Glutamatergic neuron (in vitro differentiated cells): ENCODE results near the gene SPEM3. TPM values are rescaled to one million over a fixed set of nuclear protein-coding genes. Genes with fewer than 3 reads are reported as not detected.

ENCODE experiments used
- DNase-seq: peaks from one replicate; pipeline ENCODE4 v3.0.0; 2022
- H3K27ac Mint-ChIP-seq: one replicate; pipeline ENCODE4 v1.8.0; 2020; ENCODE audit warnings: mild to moderate bottlenecking, mixed read lengths, inconsistent platforms; ENCODE audit not compliant: unreplicated experiment
- H3K27me3 Mint-ChIP-seq: one replicate; pipeline ENCODE4 v1.8.0; 2020; ENCODE audit warnings: mild to moderate bottlenecking, moderate library complexity, mixed read lengths, inconsistent platforms; ENCODE audit not compliant: unreplicated experiment
- H3K36me3 Mint-ChIP-seq: one replicate; pipeline ENCODE4 v1.8.0; 2020; ENCODE audit warnings: mild to moderate bottlenecking, mixed read lengths, inconsistent platforms; ENCODE audit not compliant: unreplicated experiment
- H3K4me1 Mint-ChIP-seq: one replicate; pipeline ENCODE4 v1.8.0; 2020; ENCODE audit warnings: mild to moderate bottlenecking, low read depth, mixed read lengths, inconsistent platforms; ENCODE audit not compliant: unreplicated experiment
- H3K4me3 Mint-ChIP-seq: one replicate; pipeline ENCODE4 v1.8.0; 2020; ENCODE audit warnings: mild to moderate bottlenecking, mixed read lengths, inconsistent platforms; ENCODE audit not compliant: unreplicated experiment
- H3K9me3 Mint-ChIP-seq: one replicate; pipeline ENCODE4 v1.8.0; 2020; ENCODE audit warnings: mild to moderate bottlenecking, moderate library complexity, mixed read lengths, inconsistent platforms; ENCODE audit not compliant: unreplicated experiment
- total RNA-seq: library from RNA; stranded (reverse); fragmentation: NEBNext Ultra II Directional; extraction: Animal tissue kit (Norgen Biotek cat#: 25700); gene quantifications from one replicate; pipeline ENCODE4 v1.2.1, GENCODE V29; 2021; ENCODE audit not compliant: unreplicated experiment
- TF ChIP-seq, protein P1 (sequence below): fragments of 200-600 bp; sonication (generic); IDR thresholded peaks from one replicate; pipeline ENCODE4 v1.5.0; 2021; ENCODE audit not compliant: partially characterized antibody, unreplicated experiment

The SPEM3 gene
- total RNA-seq, 1 donor from 2014 or later: not detected

DNA sequence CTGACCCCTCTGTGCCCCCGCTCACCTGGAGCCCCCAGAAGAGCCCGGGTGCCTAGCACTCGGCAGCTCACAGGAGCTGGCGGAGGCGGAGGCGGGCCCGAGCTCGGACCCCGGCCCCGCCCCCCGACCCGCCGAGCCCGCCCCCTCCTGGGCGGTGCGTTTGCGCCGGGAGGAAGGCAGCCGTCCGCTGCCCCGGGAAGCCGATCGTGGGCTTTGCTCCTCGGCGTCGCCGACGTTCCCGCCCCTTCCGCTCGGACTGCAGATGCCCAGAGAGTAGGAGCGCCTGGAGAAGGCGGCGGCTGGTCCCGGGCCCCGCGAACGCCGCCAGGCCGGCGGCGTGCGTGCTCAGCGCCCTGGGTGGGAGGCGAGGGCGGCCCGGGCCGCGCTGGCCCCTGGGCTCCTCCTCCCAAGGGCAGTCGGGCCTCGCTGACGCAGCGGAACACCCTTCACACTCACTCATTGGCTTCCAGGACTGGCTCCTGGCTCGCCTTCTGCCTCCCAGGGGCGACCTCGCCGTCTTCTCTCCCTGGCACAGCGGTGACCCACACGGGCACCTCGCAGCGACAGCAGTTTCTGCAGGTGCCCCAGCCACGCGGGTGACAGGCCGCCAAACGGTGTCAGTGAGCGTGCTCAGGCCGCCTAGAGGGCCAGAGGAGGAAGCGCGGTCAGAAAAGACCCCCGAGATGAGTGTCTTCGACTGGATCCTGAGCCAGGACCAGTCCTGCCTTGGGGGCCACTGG lies 34.0 kb upstream of the SPEM3 start, which contains the start of gene PLSCR3:
PLSCR3 (minus strand) TSS at position 74 of the 740 bp plus-strand sequence. CDS start 415 bp downstream, outside the sequence.
- Mint-ChIP-seq H3K9me3 (peaks cover 10% of the 10 kb centered on the region), H3K4me3 (peak within 1 kb of the TSS; percentile 90), H3K27ac (peak within 1 kb of the TSS; percentile 97), H3K36me3 (peaks cover 1% of the 10 kb centered on the region), H3K4me1 (peaks cover 6% of the 10 kb centered on the region), H3K27me3 (peaks cover 10% of the 10 kb centered on the region)
- peak; percentile 91 for DNase-seq
- TF ChIP-seq, protein P1, sequence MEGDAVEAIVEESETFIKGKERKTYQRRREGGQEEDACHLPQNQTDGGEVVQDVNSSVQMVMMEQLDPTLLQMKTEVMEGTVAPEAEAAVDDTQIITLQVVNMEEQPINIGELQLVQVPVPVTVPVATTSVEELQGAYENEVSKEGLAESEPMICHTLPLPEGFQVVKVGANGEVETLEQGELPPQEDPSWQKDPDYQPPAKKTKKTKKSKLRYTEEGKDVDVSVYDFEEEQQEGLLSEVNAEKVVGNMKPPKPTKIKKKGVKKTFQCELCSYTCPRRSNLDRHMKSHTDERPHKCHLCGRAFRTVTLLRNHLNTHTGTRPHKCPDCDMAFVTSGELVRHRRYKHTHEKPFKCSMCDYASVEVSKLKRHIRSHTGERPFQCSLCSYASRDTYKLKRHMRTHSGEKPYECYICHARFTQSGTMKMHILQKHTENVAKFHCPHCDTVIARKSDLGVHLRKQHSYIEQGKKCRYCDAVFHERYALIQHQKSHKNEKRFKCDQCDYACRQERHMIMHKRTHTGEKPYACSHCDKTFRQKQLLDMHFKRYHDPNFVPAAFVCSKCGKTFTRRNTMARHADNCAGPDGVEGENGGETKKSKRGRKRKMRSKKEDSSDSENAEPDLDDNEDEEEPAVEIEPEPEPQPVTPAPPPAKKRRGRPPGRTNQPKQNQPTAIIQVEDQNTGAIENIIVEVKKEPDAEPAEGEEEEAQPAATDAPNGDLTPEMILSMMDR: peak; percentile 70

DNA sequence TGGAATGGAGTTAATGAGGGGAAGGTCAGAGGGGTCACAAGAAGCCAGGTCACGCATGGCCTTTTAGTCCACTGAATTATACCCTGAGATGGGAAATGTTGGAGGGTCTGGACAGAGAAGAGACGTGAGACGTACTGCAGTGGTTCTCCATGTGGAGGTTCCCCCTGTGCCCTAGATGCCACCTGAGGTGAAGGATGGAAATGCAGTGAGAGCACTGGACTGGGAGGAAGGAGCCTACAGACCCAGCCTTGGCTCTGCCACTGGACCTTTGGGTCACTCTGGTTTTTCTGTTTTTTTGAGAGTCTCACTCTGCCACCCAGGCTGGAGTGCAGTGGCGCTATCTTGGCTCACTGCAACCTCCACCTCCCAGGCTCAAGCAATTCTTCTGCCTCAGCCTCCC lies 32.5 kb upstream of the SPEM3 start:
- TF ChIP-seq, protein P1: no peak
- Mint-ChIP-seq H3K27me3 (peaks cover 12% of the 10 kb centered on the region), H3K36me3 (no peaks in the 10 kb centered on the region), H3K27ac (peak overlapping the region; percentile 39), H3K4me1 (peaks cover 6% of the 10 kb centered on the region), H3K9me3 (peaks cover 11% of the 10 kb centered on the region), H3K4me3 (no peak overlapping the region)
- no peak for DNase-seq

DNA sequence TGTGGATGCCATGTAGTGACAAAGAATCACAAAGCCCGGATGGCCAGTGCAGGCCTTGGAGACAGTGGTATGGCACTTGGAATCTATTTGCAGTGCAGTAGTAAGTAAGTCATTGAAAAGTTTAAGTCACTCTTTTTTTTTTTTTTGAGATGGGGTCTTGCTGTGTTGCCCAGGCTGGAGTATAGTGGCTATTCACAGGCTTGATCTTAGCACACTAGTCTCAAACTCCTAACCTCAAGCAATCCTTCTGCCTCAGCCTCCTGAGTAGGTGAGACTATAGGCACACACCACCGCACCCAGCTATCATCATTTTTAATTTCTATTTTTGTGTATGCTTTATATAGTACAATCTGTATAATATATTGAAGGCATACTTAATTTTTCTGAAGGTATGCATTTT lies 30.0 kb upstream of the SPEM3 start:
- Mint-ChIP-seq H3K27me3 (peaks cover 4% of the 10 kb centered on the region), H3K27ac (no peak overlapping the region), H3K9me3 (peaks cover 11% of the 10 kb centered on the region), H3K36me3 (no peaks in the 10 kb centered on the region), H3K4me1 (peaks cover 3% of the 10 kb centered on the region), H3K4me3 (no peak overlapping the region)
- DNase-seq: no peak
- TF ChIP-seq, protein P1: no peak

DNA sequence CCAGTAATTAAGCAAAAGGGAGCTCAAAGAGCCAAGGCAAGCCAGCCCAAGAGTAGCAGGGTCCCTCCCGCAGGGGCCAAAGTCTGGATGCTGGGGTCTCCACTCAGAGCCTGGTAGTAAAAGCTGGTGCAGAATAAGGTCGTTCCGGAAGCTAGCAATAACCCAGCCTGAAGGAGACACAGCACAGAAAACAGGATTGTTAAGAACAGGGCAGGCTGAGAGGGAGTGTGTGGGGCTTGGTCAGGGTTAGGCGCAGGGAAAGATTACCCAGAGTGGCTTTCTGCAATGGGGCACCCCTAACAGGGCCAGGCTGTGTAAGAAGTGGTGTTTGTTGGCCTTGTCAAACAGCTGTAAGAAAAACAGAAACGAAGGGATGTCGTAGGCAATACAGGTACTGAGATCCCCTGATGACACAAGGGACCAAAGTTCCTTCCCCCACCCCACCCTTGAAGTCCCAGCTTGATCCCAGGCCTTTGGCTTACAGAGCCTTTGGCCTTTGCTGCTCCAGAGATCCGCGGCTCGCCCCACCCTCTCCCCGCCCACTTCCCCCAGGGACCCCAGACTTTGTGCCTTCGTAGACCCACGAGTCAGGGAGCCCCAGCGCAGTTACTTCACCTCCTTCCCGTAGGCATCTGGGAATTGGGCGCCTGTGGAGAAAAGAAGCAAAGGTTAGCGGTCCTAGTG lies 25.5 kb upstream of the SPEM3 start:
- H3K4me1 Mint-ChIP-seq: peaks cover 10% of the 10 kb centered on the region
- H3K27ac Mint-ChIP-seq: peak overlapping the region; percentile 92
- TF ChIP-seq, protein P1: no peak
- H3K36me3 Mint-ChIP-seq: no peaks in the 10 kb centered on the region
- peaks cover 10% of the 10 kb centered on the region for H3K9me3 Mint-ChIP-seq
- H3K4me3 Mint-ChIP-seq: peak overlapping the region; percentile 85
- DNase-seq: peak; percentile 85
- H3K27me3 Mint-ChIP-seq: peaks cover 7% of the 10 kb centered on the region

DNA sequence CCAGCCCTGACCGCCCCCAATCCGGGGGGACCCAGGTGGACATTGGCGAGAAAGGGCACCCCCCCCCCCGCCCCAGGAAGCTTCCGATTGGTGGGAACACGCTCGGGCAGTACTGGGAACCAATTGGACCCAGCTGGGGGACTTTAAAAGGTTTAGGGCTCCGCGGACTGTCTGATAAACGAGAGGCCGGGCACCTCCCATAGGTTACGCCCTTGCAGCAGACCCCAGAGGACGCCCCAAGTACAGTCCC lies 25.0 kb upstream of the SPEM3 start:
- TF ChIP-seq, protein P1: no peak
- Mint-ChIP-seq H3K4me1 (peaks cover 10% of the 10 kb centered on the region), H3K4me3 (peak overlapping the region; percentile 85), H3K9me3 (peaks cover 10% of the 10 kb centered on the region), H3K27ac (peak overlapping the region; percentile 92), H3K27me3 (peaks cover 7% of the 10 kb centered on the region), H3K36me3 (no peaks in the 10 kb centered on the region)
- no peak for DNase-seq
